Esophagus squamous epithelium (tissue), 5 donors: Measurements from ENCODE around the gene RAPGEF3. TPM values are rescaled to one million over a fixed set of nuclear protein-coding genes. Genes with fewer than 3 reads are reported as not detected.
A peak's percentile ranks its signal among the peaks of the same experiment; 100 is the strongest.

Experiments
- DNase-seq: peaks from one replicate; lab custom pipeline; 2025; lab: John Stamatoyannopoulos, UW
- H3K27ac ChIP-seq, 4 donors: fragments of 200-600 bp; sonication (generic); one replicate each; pipeline ENCODE4 v1.5.1; 2016 to 2019; ENCODE audit warnings: mild to moderate bottlenecking in 1 of 4
- H3K27me3 ChIP-seq, 4 donors: fragments of 200-600 bp; sonication (generic); 1 replicate in 3 of 4; 2 replicates in 1 of 4; pipeline versions ENCODE4 v1.5.1 to v1.6.0; 2017 to 2021; ENCODE audit warnings: antibody characterized with exemption in 1 of 4
- H3K36me3 ChIP-seq, 3 donors: fragments of 200-600 bp; sonication (generic); one replicate each; pipeline ENCODE4 v1.5.1; 2016 to 2019
- H3K4me1 ChIP-seq, 3 donors: fragments of 200-600 bp; sonication (generic); one replicate each; pipeline ENCODE4 v1.5.1; 2017 to 2019
- H3K4me3 ChIP-seq, 4 donors: fragments of 200-600 bp; sonication (generic); 1 replicate in 3 of 4; 2 replicates in 1 of 4; pipeline ENCODE4 v1.5.1; 2016 to 2019; ENCODE audit warnings: mild to moderate bottlenecking in 2 of 4, moderate library complexity in 1 of 4
- H3K9me3 ChIP-seq, 3 donors: fragments of 200-600 bp; sonication (generic); one replicate each; pipeline ENCODE4 v1.5.1; 2016 to 2019
- CTCF ChIP-seq, 6 experiments: fragments of 450-650 bp in 4 of 6; fragments of 200-600 bp in 2 of 6; sonication (generic) in 2 of 6; IDR thresholded peaks; one replicate each; pipeline ENCODE4 v1.5.1; 2016 to 2019; ENCODE audit warnings: antibody characterized with exemption in 6 of 6, mild to moderate bottlenecking in 4 of 6, moderate library complexity in 4 of 6
- POLR2A ChIP-seq, 4 donors: fragments of 450-650 bp; IDR thresholded peaks; one replicate each; pipeline ENCODE4 v1.6.1; 2017; ENCODE audit warnings: antibody characterized with exemption in 4 of 4, mild to moderate bottlenecking in 4 of 4, moderate library complexity in 3 of 4
- WGBS, 2 donors: methylation state at CpG; one replicate each; pipeline ENCODE4 v1.1.5; 2018; 5-methylcytosine and 5-hydroxymethylcytosine counted together
- intact Hi-C: fragments of 100-400 bp; cut with DNase I; formaldehyde crosslinking; loops from one replicate; pipeline ENCODE4 v1.15.0; 2022
- total RNA-seq, 4 donors: library from RNA; depleted of rRNA; stranded (reverse); fragments of >200 nt; gene quantifications; one replicate each; pipeline ENCODE4 v1.1.0, GENCODE V29; 2016
- donor health status: DM: yes; HTN: yes; CAD: no.

Gene RAPGEF3
- total RNA-seq, 4 donors from 2014 or later, result 12.9 to 39.3 (median 22.5) TPM

- intact Hi-C loops, result no loop called here
- Histone ChIP-seq H3K4me1 (peaks cover 7 to 43% (median 9%) of the 10 kb centered on the region in 3 donors), H3K27ac (peak overlapping the region in 1 of 4 donors; percentile 6), H3K27me3 (no peaks in the 10 kb centered on the region), H3K9me3 (no peaks in the 10 kb centered on the region), H3K36me3 (peaks cover 60 to 100% (median 68%) of the 10 kb centered on the region in 3 donors), H3K4me3 (no peak overlapping the region)
- DNase-seq, result no peak
- 76 to 81% methylated on average over 11 of the region's 14 CpGs for WGBS, 2 donors
- TF ChIP-seq POLR2A (IDR thresholded peaks at IDR 0.05), result no peak
- TF ChIP-seq CTCF (IDR thresholded peaks at IDR 0.05), result no peak
Observed at GRCh38 chr12:47787596-47788319, 29.1 kb upstream of the RAPGEF3 start.

GRCh38 chr12:47786662-47787280 is 28.1 kb upstream of the RAPGEF3 start:
- peaks cover 60 to 96% (median 68%) of the 10 kb centered on the region in 3 donors for H3K36me3 ChIP-seq
- no peak overlapping the region for H3K4me3 ChIP-seq
- 91 to 100% methylated on average over 3 to 4 of the region's 10 CpGs for WGBS, 2 donors
- TF ChIP-seq CTCF (IDR thresholded peaks at IDR 0.05) (no peak), POLR2A (IDR thresholded peaks at IDR 0.05) (no peak)
- no peaks in the 10 kb centered on the region for H3K9me3 ChIP-seq
- H3K27me3 ChIP-seq, result no peaks in the 10 kb centered on the region
- no peak for DNase-seq
- peaks cover 16 to 53% (median 19%) of the 10 kb centered on the region in 3 donors for H3K4me1 ChIP-seq
- intact Hi-C loops, result no loop called here
- peak overlapping the region in 3 of 4 donors; percentile 39 to 84 (median 61) for H3K27ac ChIP-seq

DNA sequence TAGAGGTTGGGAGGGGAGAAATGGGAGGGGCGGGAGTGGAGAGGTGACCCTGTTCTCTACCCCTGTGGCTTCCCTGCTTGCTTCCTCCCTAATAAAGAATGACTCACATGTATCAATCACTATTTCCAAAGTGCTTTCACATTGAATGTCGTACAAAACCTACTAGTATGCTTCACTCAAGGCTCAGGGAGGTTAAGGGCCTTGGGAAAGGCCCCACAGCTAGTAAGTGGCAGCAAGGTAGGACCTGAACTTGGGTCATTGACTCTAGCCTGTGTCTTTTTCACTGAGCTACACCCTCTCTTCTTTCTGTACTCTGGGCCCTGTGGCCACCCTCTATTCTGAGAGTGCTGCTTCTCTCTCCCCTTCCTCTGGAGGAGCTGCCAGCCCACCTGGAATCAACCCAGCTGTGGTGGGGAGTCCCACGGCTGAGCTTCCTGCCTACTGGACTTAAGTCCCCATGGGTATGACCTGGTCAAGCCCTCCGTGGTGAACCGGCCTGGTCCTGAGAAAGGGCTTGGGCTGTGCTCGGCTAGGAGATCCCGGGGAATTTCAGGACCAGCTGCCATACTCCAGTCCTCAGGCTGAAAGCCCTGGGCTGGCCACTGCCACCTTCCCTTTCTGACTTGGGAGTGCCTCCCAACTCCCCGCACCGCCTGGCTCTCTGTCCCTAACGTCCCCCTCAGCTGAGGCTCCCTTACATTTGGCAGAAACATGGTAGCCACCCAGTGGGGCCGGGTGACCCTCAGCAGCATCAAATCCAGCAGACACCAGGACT is 27.4 kb upstream of the RAPGEF3 start:
- Histone ChIP-seq H3K4me3 (no peak overlapping the region), H3K9me3 (no peaks in the 10 kb centered on the region), H3K27ac (peak overlapping the region; percentile 26 to 84 (median 50)), H3K36me3 (peaks cover 60 to 95% (median 63%) of the 10 kb centered on the region in 3 donors), H3K27me3 (no peaks in the 10 kb centered on the region), H3K4me1 (peaks cover 23 to 60% (median 26%) of the 10 kb centered on the region in 3 donors)
- TF ChIP-seq CTCF (IDR thresholded peaks at IDR 0.05) (no peak), POLR2A (IDR thresholded peaks at IDR 0.05) (no peak)
- DNase-seq, result no peak
- intact Hi-C loops, result no loop called here
- 46 to 76% methylated on average over 3 to 7 of the region's 11 CpGs for WGBS, 2 donors

DNA sequence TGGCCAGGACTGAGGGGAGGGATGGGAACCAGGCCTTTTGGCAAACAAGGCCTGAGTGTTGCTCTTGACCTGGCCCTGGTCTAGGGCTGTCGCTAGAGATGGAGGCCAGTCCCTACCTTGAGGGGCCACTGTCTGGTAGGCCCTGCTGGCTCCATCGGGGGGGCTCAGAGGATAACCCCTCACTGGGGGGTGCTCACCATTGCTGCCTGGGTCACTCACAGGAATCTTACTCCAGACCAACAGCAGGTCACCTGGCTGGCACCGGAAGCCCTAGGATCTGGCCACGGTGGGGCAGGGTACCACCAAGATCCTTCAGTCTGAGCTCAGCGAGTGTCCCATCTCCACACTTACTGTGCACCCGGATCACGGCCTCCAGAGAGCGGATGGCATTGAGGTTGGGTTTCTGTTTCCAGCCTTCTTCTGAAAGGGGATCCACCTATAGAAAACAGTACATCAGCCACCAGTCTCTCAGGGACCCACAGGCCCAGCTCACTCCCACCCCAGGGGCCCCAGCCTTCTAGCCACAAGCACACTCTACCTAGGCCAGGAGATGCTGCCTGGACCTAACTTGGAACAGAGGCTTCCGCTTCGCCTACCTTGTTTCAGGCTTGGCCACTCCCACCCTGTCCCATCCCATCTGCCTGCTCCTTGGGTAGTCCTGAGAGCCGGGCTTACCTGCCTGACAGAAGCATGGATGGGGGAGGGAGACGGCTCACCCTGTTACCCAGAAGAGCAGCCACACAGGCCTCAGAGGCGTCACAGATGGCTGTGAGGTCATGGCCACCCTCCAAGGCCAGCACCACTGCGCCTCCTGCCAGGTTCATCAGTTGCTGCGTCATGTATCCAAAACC is 26.6 kb upstream of the RAPGEF3 start:
- WGBS, 2 donors, result 92 to 93% methylated on average over 3 to 6 of the region's 15 CpGs
- intact Hi-C loops, result no loop called here
- H3K27ac ChIP-seq, result peak overlapping the region; percentile 26 to 84 (median 50)

More for the DNA sequence above, 26.6 kb upstream of the RAPGEF3 start:
- H3K9me3 ChIP-seq, result no peaks in the 10 kb centered on the region
- no peak for TF ChIP-seq CTCF (IDR thresholded peaks at IDR 0.05)
- TF ChIP-seq POLR2A (IDR thresholded peaks at IDR 0.05), result no peak
- no peak for DNase-seq
- no peak overlapping the region for H3K4me3 ChIP-seq
- H3K4me1 ChIP-seq, result peaks cover 24 to 68% (median 27%) of the 10 kb centered on the region in 3 donors
- H3K27me3 ChIP-seq, result no peaks in the 10 kb centered on the region
- H3K36me3 ChIP-seq, result peaks cover 57 to 95% (median 60%) of the 10 kb centered on the region in 3 donors
